ENCODE results near the gene CAMKK1.

DNA sequence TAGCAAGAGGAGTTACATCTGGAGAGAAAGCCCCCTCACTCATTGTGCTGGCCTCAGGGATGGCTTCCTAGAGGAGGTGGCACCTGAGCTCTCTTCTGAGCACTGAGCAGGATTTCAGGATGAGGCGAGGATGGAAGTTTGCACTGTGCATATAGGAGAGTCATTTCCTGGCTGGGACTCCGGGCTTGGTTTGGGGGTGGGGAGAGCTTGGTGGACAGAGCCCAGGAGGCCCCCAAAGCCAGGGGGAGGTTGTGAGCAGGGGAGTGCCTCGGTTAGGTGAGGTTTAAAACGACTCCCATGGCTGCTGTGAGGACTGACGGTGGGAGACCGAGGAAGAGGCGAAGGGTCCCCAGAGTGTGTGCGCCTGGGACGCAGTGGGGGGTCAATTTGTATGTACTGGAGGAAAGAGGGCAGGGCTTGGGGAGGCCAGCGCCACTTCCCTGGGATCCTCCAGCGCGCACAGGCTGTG lies 1.2 kb downstream of the CAMKK1 start:
- no peak for TF ChIP-seq EP300 (IDR thresholded peaks at IDR 0.05)
- TF ChIP-seq, protein P1, sequence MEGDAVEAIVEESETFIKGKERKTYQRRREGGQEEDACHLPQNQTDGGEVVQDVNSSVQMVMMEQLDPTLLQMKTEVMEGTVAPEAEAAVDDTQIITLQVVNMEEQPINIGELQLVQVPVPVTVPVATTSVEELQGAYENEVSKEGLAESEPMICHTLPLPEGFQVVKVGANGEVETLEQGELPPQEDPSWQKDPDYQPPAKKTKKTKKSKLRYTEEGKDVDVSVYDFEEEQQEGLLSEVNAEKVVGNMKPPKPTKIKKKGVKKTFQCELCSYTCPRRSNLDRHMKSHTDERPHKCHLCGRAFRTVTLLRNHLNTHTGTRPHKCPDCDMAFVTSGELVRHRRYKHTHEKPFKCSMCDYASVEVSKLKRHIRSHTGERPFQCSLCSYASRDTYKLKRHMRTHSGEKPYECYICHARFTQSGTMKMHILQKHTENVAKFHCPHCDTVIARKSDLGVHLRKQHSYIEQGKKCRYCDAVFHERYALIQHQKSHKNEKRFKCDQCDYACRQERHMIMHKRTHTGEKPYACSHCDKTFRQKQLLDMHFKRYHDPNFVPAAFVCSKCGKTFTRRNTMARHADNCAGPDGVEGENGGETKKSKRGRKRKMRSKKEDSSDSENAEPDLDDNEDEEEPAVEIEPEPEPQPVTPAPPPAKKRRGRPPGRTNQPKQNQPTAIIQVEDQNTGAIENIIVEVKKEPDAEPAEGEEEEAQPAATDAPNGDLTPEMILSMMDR (IDR thresholded peaks at IDR 0.05) = no peak
- no peak for TF ChIP-seq POLR2A (IDR thresholded peaks at IDR 0.05)

All from ovary (tissue), 3 donors.